GM12875 (cell line): Measurements from ENCODE around the gene NFE2.

Source experiments
- H3K4me3 ChIP-seq: one replicate; pipeline ENCODE4 v1.5.1; 2011; ENCODE audit warnings: low read depth, low read length, control low read depth
- CTCF ChIP-seq: IDR thresholded peaks from 2 replicates; pipeline ENCODE4 v1.5.1; 2011; ENCODE audit warnings: low read depth, mild to moderate bottlenecking, control low read depth, inconsistent platforms, low read length, moderate library complexity, borderline replicate concordance; ENCODE audit not compliant: insufficient read depth

The NFE2 gene

GRCh38 chr12:54257332-54257731 lies 43.5 kb downstream of the NFE2 start:
- H3K4me3 ChIP-seq: no peak overlapping the region
- no peak for TF ChIP-seq CTCF

- no peak for TF ChIP-seq CTCF
- H3K4me3 ChIP-seq: no peak overlapping the region
Measured at GRCh38 chr12:54253240-54253639, 47.6 kb downstream of the NFE2 start.

- peak; percentile 30; the same call in 1 of the 2 replicates for TF ChIP-seq CTCF
- no peak overlapping the region for H3K4me3 ChIP-seq
Measured at GRCh38 chr12:54251667-54252284, 49.0 kb downstream of the NFE2 start.

GRCh38 chr12:54249489-54249888 lies 51.3 kb downstream of the NFE2 start:
- no peak overlapping the region for H3K4me3 ChIP-seq
- no peak for TF ChIP-seq CTCF

- TF ChIP-seq CTCF: no peak
- H3K4me3 ChIP-seq: no peak overlapping the region
Measured at GRCh38 chr12:54246011-54246641, 54.7 kb downstream of the NFE2 start.
